Left lung (tissue), 10 donors: ENCODE measurements around the gene ZIC5. TPM values are rescaled to one million over a fixed set of nuclear protein-coding genes. Genes with fewer than 3 reads are reported as not detected.
"Not testable (repeated sequence)": the region's sequence is repeated elsewhere in the genome, so short reads cannot be mapped to it uniquely, and the experiment has no call there.

Source experiments
- ATAC-seq: fragments of 200-7000 bp; cut with Tn5 transposase; one replicate; pipeline ENCODE4 v1.9.1; 2020; ENCODE audit warnings: moderate library complexity
- DNase-seq, 4 donors: peaks; one replicate each; pipeline ENCODE4 v3.0.0-alpha.2; 2013 to 2020
- H3K27ac ChIP-seq, 2 donors: fragments of 200-600 bp; sonication (generic) in 1 of 2; one replicate each; pipeline versions ENCODE4 v1.5.0 to v1.8.0; 2020 to 2021
- H3K27me3 ChIP-seq, 2 donors: fragments of 200-600 bp; sonication (generic) in 1 of 2; one replicate each; pipeline versions ENCODE4 v1.5.0 to v1.8.0; 2020 to 2021
- H3K36me3 ChIP-seq, 2 donors: fragments of 200-600 bp; sonication (generic) in 1 of 2; one replicate each; pipeline versions ENCODE4 v1.5.0 to v1.8.0; 2020 to 2021
- H3K4me1 ChIP-seq, 2 donors: fragments of 200-600 bp; one replicate each; pipeline ENCODE4 v1.8.0; 2021
- H3K4me3 ChIP-seq, 2 donors: fragments of 200-600 bp; sonication (generic) in 1 of 2; one replicate each; pipeline versions ENCODE4 v1.5.0 to v1.8.0; 2020 to 2021; ENCODE audit warnings: mild to moderate bottlenecking in 1 of 2
- H3K9me3 ChIP-seq, 2 donors: fragments of 200-600 bp; sonication (generic) in 1 of 2; one replicate each; pipeline versions ENCODE4 v1.5.0 to v1.8.0; 2020 to 2021
- intact Hi-C, 2 donors: fragments of 100-400 bp; cut with DNase I; formaldehyde crosslinking; loops; one replicate each; pipeline versions ENCODE4 v1.11.2 to v1.14.2; 2022
- polyA plus RNA-seq, 6 donors: library from polyadenylated mRNA; unstranded; fragments of 120-200 nt; gene quantifications; one replicate each; pipeline ENCODE4 v1.2.1, GENCODE V29; 2013; ENCODE audit not compliant: insufficient read length in 6 of 6
- total RNA-seq, 2 donors: library from RNA; stranded (reverse); fragmentation: NEBNext Ultra II Directional; extraction: Animal tissue kit (Norgen Biotek cat#: 25700); gene quantifications; one replicate each; pipeline ENCODE4 v1.2.1, GENCODE V29; 2021
- TF ChIP-seq, protein P1 (sequence below), 2 donors: fragments of 200-600 bp; sonication (generic) in 1 of 2; IDR thresholded peaks; one replicate each; pipeline versions ENCODE4 v1.5.0 to v1.8.0; 2021; ENCODE audit warnings: antibody characterized with exemption in 2 of 2
- donor health status: DM: no; HTN: yes; CAD: no.
- donor health status: DM: no; HTN: no; CAD: no.

ZIC5 gene
- total and polyA plus RNA-seq, 8 donors = not detected

DNA sequence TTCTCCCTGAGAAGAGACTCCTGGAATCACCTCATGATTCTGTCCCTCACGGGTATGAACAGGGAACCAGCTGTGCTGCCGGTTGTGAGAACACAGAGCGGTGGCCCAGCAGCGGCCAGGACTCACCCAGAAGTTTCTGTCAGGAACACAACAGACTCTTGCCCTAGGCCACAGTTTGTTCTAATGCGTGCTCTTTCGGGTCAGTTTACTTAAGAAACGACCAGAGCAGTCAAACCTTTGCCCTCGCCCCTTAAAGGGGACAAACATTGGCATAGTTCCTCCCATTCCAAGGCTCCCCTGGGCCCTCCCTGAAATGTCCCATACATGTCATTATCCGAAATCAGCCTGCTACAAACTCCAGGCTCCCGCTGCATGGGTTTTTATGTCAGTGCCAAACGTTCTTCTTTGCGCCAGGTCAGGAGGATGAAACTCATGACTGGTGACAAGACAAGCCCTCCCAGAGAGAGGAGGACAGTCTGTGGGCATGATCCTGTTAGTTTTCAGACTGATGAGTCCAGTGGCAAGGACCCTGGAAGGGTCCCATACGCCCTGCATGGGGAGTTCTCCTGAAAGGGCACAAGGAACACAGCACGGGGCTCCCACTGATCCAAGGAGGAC lies 18.3 kb downstream of the ZIC5 start:
- DNase-seq = no peak
- peaks cover 45 to 88% of the 10 kb centered on the region in 2 donors for H3K27me3 ChIP-seq
- intact Hi-C loops = no loop called here
- H3K27ac ChIP-seq = peak overlapping the region in 1 of 2 donors; percentile 23
- H3K36me3 ChIP-seq = no peaks in the 10 kb centered on the region
- H3K4me1 ChIP-seq = peaks cover 16 to 18% of the 10 kb centered on the region in 2 donors
- no peak overlapping the region for H3K4me3 ChIP-seq
- TF ChIP-seq, protein P1, sequence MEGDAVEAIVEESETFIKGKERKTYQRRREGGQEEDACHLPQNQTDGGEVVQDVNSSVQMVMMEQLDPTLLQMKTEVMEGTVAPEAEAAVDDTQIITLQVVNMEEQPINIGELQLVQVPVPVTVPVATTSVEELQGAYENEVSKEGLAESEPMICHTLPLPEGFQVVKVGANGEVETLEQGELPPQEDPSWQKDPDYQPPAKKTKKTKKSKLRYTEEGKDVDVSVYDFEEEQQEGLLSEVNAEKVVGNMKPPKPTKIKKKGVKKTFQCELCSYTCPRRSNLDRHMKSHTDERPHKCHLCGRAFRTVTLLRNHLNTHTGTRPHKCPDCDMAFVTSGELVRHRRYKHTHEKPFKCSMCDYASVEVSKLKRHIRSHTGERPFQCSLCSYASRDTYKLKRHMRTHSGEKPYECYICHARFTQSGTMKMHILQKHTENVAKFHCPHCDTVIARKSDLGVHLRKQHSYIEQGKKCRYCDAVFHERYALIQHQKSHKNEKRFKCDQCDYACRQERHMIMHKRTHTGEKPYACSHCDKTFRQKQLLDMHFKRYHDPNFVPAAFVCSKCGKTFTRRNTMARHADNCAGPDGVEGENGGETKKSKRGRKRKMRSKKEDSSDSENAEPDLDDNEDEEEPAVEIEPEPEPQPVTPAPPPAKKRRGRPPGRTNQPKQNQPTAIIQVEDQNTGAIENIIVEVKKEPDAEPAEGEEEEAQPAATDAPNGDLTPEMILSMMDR (IDR thresholded peaks at IDR 0.05) = no peak
- H3K9me3 ChIP-seq = no peaks in the 10 kb centered on the region
- ATAC-seq = no peak

DNA sequence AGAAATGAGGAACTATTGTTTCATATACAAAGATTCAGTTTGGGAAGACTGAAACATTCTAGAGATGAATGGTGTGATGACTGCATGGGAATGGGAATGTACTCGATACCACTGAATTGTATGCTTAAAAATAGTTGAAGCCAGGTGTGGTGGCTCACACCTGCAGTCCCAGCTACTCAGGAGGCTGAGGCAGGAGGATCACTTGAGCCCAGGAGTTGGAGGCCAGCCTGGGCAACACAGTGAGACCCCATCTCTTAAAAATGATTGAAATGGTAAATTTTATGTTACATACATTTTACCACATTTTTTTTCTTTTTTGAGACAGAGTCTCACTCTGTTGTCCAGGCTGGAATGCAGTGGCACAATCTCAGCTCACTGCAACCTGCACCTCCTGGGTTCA lies 19.9 kb downstream of the ZIC5 start:
- ATAC-seq, H3K9me3 ChIP-seq, H3K27ac ChIP-seq, intact Hi-C loops, H3K4me3 ChIP-seq, H3K36me3 ChIP-seq, DNase-seq: not testable (repeated sequence)
- peaks cover 30 to 86% of the 10 kb centered on the region in 2 donors for H3K27me3 ChIP-seq
- H3K4me1 ChIP-seq = peaks cover 10 to 18% of the 10 kb centered on the region in 2 donors

DNA sequence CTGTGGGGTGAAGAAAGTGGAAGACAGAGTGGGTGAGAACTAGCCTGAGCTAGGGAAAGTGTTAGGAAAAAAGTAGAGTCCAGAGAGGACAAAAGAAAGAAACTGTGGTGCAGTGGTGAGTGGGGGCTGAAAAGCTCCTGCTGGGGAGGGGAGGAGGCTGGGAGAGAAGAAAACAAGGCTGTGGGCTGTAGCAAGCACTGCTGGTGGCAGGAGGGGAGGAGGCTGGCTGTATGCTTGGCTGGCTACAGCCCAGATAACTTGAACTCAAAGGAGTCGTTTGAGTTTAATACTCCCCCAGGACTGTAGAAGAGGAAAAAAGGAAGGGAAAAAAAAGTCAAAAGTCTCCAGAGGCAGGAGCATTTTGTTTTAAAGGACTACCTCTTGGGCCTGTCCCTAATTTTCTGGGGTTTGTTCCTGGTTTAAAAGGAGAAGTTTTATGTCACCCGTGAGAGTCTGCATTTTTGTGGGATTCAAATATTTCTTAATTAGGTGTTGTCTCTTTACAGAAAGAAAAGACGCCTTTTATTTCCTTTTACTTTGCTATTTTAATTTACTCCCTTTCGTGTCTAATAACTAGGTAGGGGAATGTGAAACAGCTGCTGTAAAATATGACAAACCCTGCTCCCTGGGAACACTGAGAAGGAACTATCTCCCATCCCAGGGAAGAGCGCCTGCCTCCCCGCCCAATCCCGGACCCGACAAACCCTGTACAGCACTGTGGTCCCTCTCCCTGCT lies 21.7 kb downstream of the ZIC5 start:
- DNase-seq (no peak), ATAC-seq (peak; percentile 51)
- H3K4me1 ChIP-seq = peaks cover 0 to 9% of the 10 kb centered on the region in 2 donors
- TF ChIP-seq, protein P1 (IDR thresholded peaks at IDR 0.05) = no peak
- no peaks in the 10 kb centered on the region for H3K36me3 ChIP-seq
- H3K27ac ChIP-seq = no peak overlapping the region
- no peaks in the 10 kb centered on the region for H3K9me3 ChIP-seq
- intact Hi-C loops = no loop called here
- no peak overlapping the region for H3K4me3 ChIP-seq
- peaks cover 13 to 86% of the 10 kb centered on the region in 2 donors for H3K27me3 ChIP-seq

DNA sequence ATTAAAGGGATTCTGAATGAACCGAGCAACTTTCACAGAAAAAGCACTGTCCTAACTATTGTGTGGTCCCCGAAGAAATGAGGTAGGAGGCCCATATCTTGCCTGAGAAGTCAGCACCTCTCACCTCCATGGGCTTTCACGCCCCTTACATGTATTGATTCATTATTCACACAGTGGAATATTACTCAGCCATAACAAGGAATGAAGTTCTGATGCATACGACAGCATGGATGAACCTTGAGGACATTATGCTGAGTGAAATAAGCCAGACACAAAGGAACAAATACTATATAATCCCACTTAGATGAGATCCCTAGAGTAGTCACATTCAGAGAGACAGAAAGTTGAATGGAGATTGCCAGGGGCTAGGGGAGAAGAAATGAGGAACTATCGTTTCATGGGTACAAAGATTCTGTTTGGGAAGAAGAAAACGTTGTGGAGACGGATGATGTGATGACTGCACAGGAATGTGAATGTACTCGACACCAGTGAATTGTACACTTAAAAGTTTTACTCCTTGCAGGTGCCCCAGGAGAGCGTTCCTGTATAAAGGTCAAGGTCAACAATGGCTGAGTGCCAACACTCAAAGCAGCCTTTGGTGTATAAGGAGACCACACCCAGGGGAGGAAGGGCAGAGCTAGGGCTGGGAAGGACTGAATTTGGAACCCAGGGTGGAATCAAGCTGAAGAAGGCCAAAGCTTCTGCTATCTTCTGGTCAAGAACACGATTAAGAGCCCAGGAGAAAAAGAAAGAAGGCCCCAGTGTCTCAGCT lies 22.5 kb downstream of the ZIC5 start:
- H3K36me3 ChIP-seq = no peaks in the 10 kb centered on the region
- intact Hi-C loops = no loop called here
- no peak overlapping the region for H3K4me3 ChIP-seq
- TF ChIP-seq, protein P1 (IDR thresholded peaks at IDR 0.05) = no peak
- H3K27ac ChIP-seq = no peak overlapping the region
- no peaks in the 10 kb centered on the region for H3K9me3 ChIP-seq
- ATAC-seq (peak; percentile 77), DNase-seq (no peak)
- peaks cover 0 to 9% of the 10 kb centered on the region in 2 donors for H3K4me1 ChIP-seq
- H3K27me3 ChIP-seq = peaks cover 7 to 86% of the 10 kb centered on the region in 2 donors

DNA sequence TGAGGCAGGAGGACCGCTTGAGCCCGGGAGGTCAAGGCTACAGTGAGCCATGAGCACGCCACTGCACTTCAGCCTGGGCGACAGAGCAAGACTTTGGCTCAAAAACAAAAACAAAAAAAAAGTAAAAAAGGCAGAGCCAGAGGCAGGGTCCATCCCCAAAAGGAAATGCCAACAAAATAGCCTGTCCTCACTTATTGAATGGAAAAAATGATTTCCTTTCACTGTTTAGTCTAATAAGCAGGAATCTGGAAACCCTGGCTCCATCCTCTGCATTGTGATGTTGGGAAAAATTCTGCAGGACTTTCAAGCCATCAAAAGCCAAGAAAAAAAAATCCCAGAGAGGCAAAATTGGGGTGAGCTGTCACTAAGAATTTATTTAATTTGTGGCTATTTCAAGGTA lies 23.2 kb downstream of the ZIC5 start:
- TF ChIP-seq, protein P1 (IDR thresholded peaks at IDR 0.05) = no peak
- DNase-seq = no peak
- no peaks in the 10 kb centered on the region for H3K36me3 ChIP-seq
- H3K4me3 ChIP-seq = no peak overlapping the region
- H3K9me3 ChIP-seq = no peaks in the 10 kb centered on the region
- intact Hi-C loops = no loop called here
- peaks cover under 1 to 86% of the 10 kb centered on the region in 2 donors for H3K27me3 ChIP-seq
- H3K27ac ChIP-seq = no peak overlapping the region
- H3K4me1 ChIP-seq = peaks cover 0 to 9% of the 10 kb centered on the region in 2 donors
- ATAC-seq = no peak
